ENCODE data around the gene ZFP62.

GRCh38 chr5:180910182-180910581 lies 49.1 kb upstream of the ZFP62 start:
- TF ChIP-seq CTCF (conservative IDR thresholded peaks at IDR 0.05 in 1 of 2, IDR thresholded peaks at IDR 0.05 in 1 of 2; ENCODE audit: low read depth in 1 of 2, low read length in 2 of 2) (no peak), EZH2 (IDR thresholded peaks at IDR 0.05; ENCODE audit: low read length, missing control alignments) (no peak)
